GM23338 (cell line): Measurements from ENCODE around the gene MAGOH. TPM values are rescaled to one million over a fixed set of nuclear protein-coding genes. Genes with fewer than 3 reads are reported as not detected.

Experiments used
- ATAC-seq: fragments of 200-7000 bp; cut with Tn5 transposase; 3 replicates; pipeline ENCODE4 v1.9.1; 2020
- DNase-seq: peaks from one replicate; pipeline ENCODE4 v3.0.0-alpha.2; 2015; ENCODE audit warnings: low spot score
- H2AFZ ChIP-seq: fragments of 200-600 bp; sonication (generic); 2 replicates; pipeline ENCODE4 v1.8.0; 2016; ENCODE audit warnings: antibody characterized with exemption, mild to moderate bottlenecking, moderate library complexity
- H3F3A ChIP-seq: fragments of 200-600 bp; sonication (generic); replicated peaks from 2 replicates; pipeline ENCODE4 v1.8.0; 2017; ENCODE audit warnings: antibody characterized with exemption, mixed run types, low read depth
- H3K27ac ChIP-seq: fragments of 200-600 bp; sonication (generic); 2 replicates; pipeline ENCODE4 v1.6.1; 2016; ENCODE audit warnings: low read depth
- H3K27me3 ChIP-seq: fragments of 200-600 bp; sonication (generic); 2 replicates; pipeline ENCODE4 v1.8.0; 2016; ENCODE audit warnings: mild to moderate bottlenecking, mixed run types, moderate library complexity; ENCODE audit not compliant: insufficient read depth
- H3K36me3 ChIP-seq: fragments of 200-600 bp; sonication (generic); 2 replicates; pipeline ENCODE4 v1.8.0; 2016; ENCODE audit warnings: mild to moderate bottlenecking; ENCODE audit not compliant: insufficient read depth
- H3K4me1 ChIP-seq: fragments of 200-600 bp; sonication (generic); 2 replicates; pipeline ENCODE4 v1.8.0; 2016; ENCODE audit warnings: mild to moderate bottlenecking, moderate library complexity; ENCODE audit not compliant: insufficient read depth
- H3K4me2 ChIP-seq: fragments of 200-600 bp; sonication (generic); 2 replicates; pipeline ENCODE4 v1.7.1; 2017; ENCODE audit warnings: mixed run types
- H3K4me3 ChIP-seq: fragments of 200-600 bp; sonication (generic); 2 replicates; pipeline ENCODE4 v1.6.1; 2016; ENCODE audit warnings: mixed run types
- H3K79me2 ChIP-seq: fragments of 200-600 bp; sonication (generic); replicated peaks from 2 replicates; pipeline ENCODE4 v1.8.0; 2017; ENCODE audit warnings: mild to moderate bottlenecking; ENCODE audit not compliant: insufficient read depth
- H3K9me2 ChIP-seq: fragments of 200-600 bp; sonication (generic); 2 replicates; pipeline ENCODE4 v1.8.0; 2017; ENCODE audit not compliant: insufficient read depth
- H4K20me1 ChIP-seq: fragments of 200-600 bp; sonication (generic); replicated peaks from 2 replicates; pipeline ENCODE4 v1.8.0; 2017; ENCODE audit warnings: mild to moderate bottlenecking; ENCODE audit not compliant: insufficient read depth
- H3K27ac Mint-ChIP-seq: 2 replicates; pipeline ENCODE4 v1.8.0; 2020; ENCODE audit warnings: inconsistent platforms, mild to moderate bottlenecking, moderate library complexity, mixed read lengths
- H3K27me3 Mint-ChIP-seq: 3 replicates; pipeline ENCODE4 v1.8.0; 2022; ENCODE audit warnings: low read depth, mild to moderate bottlenecking, moderate library complexity, mixed read lengths, inconsistent platforms; ENCODE audit not compliant: insufficient read depth, poor library complexity
- H3K36me3 Mint-ChIP-seq: 3 replicates; pipeline ENCODE4 v1.8.0; 2021; ENCODE audit warnings: low read depth, mild to moderate bottlenecking, inconsistent platforms, moderate library complexity, mixed read lengths
- H3K4me1 Mint-ChIP-seq: 3 replicates; pipeline ENCODE4 v1.8.0; 2020; ENCODE audit warnings: mild to moderate bottlenecking, inconsistent platforms, mixed read lengths
- H3K4me3 Mint-ChIP-seq: 3 replicates; pipeline ENCODE4 v1.8.0; 2021; ENCODE audit warnings: moderate library complexity, mild to moderate bottlenecking, inconsistent platforms, mixed read lengths
- H3K9me3 Mint-ChIP-seq: 3 replicates; pipeline ENCODE4 v1.8.0; 2020; ENCODE audit warnings: moderate library complexity, mild to moderate bottlenecking, inconsistent platforms, mixed read lengths
- EZH2phosphoT487 ChIP-seq: fragments of 200-600 bp; sonication (generic); IDR thresholded peaks from one replicate; pipeline ENCODE4 v1.8.1; 2018; ENCODE audit warnings: antibody characterized with exemption; ENCODE audit not compliant: unreplicated experiment
- JUNB ChIP-seq: IDR thresholded peaks from one replicate; pipeline ENCODE4 v1.6.1; 2016; ENCODE audit warnings: antibody characterized with exemption; ENCODE audit not compliant: unreplicated experiment
- NANOG ChIP-seq: IDR thresholded peaks from 2 replicates; pipeline ENCODE4 v1.6.1; 2016; ENCODE audit warnings: antibody characterized with exemption, borderline replicate concordance
- STAT1 ChIP-seq: IDR thresholded peaks from one replicate; pipeline ENCODE4 v1.6.1; 2016; ENCODE audit warnings: antibody characterized with exemption; ENCODE audit not compliant: unreplicated experiment
- ZNF114 ChIP-seq: fragments of 250-450 bp; sonication (Bioruptor Pico); IDR thresholded peaks from 2 replicates; pipeline ENCODE4 v1.5.0; 2020; ENCODE audit warnings: mild to moderate bottlenecking, moderate library complexity
- ZNF331 ChIP-seq: fragments of 250-450 bp; sonication (Bioruptor Pico); IDR thresholded peaks from 2 replicates; pipeline ENCODE4 v1.5.0; 2020; ENCODE audit warnings: low read depth, mild to moderate bottlenecking, moderate library complexity
- polyA plus RNA-seq: library from polyadenylated mRNA; unstranded; fragments of >200 nt; fragmentation: Nextera tagmentation; extraction: Ambion mirVana; gene quantifications from 2 replicates; pipeline ENCODE4 v1.2.1, GENCODE V29; 2016
- total RNA-seq: library from RNA; depleted of rRNA; stranded (reverse); fragments of >200 nt; shearing (Covaris generic); gene quantifications from 2 replicates; pipeline ENCODE4 v1.2.3, GENCODE V29; 2014
- TF ChIP-seq, protein P1 (sequence below): fragments of 250-450 bp; sonication (Bioruptor Pico); IDR thresholded peaks from 2 replicates; pipeline ENCODE4 v1.5.0; 2020; ENCODE audit warnings: mild to moderate bottlenecking, moderate library complexity
- TF ChIP-seq, protein P2 (sequence below), 2 experiments: fragments of 200-600 bp in 1 of 2; sonication (generic) in 1 of 2; conservative IDR thresholded peaks; 2 replicates each; pipeline versions ENCODE4 v1.5.1 to v1.6.1; 2016 to 2017; ENCODE audit warnings: antibody characterized with exemption in 2 of 2, low read depth in 2 of 2, mild to moderate bottlenecking in 2 of 2, moderate library complexity in 1 of 2
- TF ChIP-seq, protein P3 (sequence below): IDR thresholded peaks from 2 replicates; pipeline ENCODE4 v1.6.1; 2016; ENCODE audit warnings: antibody characterized with exemption
- TF ChIP-seq, protein P4 (sequence below): IDR thresholded peaks from one replicate; pipeline ENCODE4 v1.6.1; 2018; ENCODE audit warnings: antibody characterized with exemption; ENCODE audit not compliant: unreplicated experiment

The MAGOH gene
- total and polyA plus RNA-seq, 2 experiments from 2014 or later: 79.3 to 185 TPM

DNA sequence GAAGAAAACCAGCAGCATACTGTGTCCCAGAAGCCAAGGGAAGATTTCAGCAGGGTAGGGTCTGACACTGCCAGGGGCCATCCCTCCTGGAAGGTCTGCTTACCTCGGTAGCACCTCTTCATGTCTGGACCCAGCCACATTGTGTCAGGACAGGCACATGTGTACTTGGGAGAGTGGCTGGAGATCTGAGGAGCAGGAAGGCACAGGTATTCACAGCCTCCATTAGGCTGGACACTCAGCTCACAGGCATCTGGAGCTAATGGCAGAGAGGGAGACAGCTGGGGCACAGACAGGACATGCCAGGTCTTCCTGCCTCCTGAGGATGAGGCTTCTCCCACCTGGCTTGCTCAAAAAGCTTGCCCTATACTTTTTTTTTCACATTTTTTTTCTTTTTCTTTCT, 19.9 kb upstream of the MAGOH start (continued):
- TF ChIP-seq, protein P1, sequence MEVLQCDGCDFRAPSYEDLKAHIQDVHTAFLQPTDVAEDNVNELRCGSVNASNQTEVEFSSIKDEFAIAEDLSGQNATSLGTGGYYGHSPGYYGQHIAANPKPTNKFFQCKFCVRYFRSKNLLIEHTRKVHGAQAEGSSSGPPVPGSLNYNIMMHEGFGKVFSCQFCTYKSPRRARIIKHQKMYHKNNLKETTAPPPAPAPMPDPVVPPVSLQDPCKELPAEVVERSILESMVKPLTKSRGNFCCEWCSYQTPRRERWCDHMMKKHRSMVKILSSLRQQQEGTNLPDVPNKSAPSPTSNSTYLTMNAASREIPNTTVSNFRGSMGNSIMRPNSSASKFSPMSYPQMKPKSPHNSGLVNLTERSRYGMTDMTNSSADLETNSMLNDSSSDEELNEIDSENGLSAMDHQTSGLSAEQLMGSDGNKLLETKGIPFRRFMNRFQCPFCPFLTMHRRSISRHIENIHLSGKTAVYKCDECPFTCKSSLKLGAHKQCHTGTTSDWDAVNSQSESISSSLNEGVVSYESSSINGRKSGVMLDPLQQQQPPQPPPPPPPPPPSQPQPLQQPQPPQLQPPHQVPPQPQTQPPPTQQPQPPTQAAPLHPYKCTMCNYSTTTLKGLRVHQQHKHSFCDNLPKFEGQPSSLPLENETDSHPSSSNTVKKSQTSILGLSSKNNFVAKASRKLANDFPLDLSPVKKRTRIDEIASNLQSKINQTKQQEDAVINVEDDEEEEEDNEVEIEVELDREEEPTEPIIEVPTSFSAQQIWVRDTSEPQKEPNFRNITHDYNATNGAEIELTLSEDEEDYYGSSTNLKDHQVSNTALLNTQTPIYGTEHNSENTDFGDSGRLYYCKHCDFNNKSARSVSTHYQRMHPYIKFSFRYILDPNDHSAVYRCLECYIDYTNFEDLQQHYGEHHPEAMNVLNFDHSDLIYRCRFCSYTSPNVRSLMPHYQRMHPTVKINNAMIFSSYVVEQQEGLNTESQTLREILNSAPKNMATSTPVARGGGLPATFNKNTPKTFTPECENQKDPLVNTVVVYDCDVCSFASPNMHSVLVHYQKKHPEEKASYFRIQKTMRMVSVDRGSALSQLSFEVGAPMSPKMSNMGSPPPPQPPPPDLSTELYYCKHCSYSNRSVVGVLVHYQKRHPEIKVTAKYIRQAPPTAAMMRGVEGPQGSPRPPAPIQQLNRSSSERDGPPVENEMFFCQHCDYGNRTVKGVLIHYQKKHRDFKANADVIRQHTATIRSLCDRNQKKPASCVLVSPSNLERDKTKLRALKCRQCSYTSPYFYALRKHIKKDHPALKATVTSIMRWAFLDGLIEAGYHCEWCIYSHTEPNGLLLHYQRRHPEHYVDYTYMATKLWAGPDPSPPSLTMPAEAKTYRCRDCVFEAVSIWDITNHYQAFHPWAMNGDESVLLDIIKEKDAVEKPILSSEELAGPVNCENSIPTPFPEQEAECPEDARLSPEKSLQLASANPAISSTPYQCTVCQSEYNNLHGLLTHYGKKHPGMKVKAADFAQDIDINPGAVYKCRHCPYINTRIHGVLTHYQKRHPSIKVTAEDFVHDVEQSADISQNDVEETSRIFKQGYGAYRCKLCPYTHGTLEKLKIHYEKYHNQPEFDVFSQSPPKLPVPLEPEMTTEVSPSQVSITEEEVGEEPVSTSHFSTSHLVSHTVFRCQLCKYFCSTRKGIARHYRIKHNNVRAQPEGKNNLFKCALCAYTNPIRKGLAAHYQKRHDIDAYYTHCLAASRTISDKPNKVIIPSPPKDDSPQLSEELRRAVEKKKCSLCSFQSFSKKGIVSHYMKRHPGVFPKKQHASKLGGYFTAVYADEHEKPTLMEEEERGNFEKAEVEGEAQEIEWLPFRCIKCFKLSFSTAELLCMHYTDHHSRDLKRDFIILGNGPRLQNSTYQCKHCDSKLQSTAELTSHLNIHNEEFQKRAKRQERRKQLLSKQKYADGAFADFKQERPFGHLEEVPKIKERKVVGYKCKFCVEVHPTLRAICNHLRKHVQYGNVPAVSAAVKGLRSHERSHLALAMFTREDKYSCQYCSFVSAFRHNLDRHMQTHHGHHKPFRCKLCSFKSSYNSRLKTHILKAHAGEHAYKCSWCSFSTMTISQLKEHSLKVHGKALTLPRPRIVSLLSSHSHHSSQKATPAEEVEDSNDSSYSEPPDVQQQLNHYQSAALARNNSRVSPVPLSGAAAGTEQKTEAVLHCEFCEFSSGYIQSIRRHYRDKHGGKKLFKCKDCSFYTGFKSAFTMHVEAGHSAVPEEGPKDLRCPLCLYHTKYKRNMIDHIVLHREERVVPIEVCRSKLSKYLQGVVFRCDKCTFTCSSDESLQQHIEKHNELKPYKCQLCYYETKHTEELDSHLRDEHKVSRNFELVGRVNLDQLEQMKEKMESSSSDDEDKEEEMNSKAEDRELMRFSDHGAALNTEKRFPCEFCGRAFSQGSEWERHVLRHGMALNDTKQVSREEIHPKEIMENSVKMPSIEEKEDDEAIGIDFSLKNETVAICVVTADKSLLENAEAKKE: no peak

DNA sequence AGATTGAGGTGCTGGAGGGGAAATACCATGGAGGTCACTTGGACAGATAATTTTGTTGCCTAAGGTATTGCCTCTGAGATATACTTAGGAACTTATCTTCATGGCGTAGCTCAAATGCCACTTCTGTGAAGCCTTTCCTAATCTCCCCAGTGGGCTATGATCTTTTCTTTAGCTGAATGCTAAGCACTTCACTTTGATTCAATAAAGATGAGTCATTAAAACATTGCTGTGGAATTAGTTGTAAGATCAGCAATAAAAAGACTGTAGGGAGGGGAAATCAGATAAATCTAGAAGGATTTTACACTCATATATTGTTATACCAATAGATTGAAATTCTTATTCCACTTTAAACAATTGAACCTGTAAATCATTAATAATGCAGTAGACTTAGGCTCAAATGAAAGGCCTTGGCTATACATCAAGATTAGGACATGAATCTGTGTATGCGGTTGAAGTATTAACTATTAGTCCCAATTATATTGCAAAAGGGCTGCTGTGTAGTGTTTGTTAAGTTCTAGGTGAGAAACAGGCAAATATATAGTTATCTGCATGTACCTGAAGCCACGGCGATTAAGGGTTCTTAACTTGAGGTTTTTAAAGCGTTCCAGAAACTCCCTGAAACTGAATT, 19.2 kb upstream of the MAGOH start:
- Histone ChIP-seq H3K27me3 (no peaks in the 10 kb centered on the region), H4K20me1 (peaks cover 20% of the 10 kb centered on the region), H3K4me2 (no peak overlapping the region), H3K36me3 (peaks cover 70% of the 10 kb centered on the region), H3F3A (peaks cover 6% of the 10 kb centered on the region), H3K9me2 (no peaks in the 10 kb centered on the region), H2AFZ (no peak overlapping the region), H3K4me3 (no peak overlapping the region), H3K79me2 (no peaks in the 10 kb centered on the region), H3K27ac (no peak overlapping the region), H3K4me1 (no peaks in the 10 kb centered on the region)
- no peaks in the 10 kb centered on the region for H3K9me3 Mint-ChIP-seq
- H3K36me3 Mint-ChIP-seq: peaks cover 95% of the 10 kb centered on the region
- no peak overlapping the region for H3K27ac Mint-ChIP-seq
- H3K27me3 Mint-ChIP-seq: peaks cover 6% of the 10 kb centered on the region
- TF ChIP-seq, protein P2, sequence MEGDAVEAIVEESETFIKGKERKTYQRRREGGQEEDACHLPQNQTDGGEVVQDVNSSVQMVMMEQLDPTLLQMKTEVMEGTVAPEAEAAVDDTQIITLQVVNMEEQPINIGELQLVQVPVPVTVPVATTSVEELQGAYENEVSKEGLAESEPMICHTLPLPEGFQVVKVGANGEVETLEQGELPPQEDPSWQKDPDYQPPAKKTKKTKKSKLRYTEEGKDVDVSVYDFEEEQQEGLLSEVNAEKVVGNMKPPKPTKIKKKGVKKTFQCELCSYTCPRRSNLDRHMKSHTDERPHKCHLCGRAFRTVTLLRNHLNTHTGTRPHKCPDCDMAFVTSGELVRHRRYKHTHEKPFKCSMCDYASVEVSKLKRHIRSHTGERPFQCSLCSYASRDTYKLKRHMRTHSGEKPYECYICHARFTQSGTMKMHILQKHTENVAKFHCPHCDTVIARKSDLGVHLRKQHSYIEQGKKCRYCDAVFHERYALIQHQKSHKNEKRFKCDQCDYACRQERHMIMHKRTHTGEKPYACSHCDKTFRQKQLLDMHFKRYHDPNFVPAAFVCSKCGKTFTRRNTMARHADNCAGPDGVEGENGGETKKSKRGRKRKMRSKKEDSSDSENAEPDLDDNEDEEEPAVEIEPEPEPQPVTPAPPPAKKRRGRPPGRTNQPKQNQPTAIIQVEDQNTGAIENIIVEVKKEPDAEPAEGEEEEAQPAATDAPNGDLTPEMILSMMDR (conservative IDR thresholded peaks at IDR 0.05; ENCODE audit: low read depth in 2 of 2): no peak
- TF ChIP-seq STAT1 (no peak), ZNF114 (CRISPR knock-in tag) (no peak), NANOG (no peak), ZNF331 (CRISPR knock-in tag) (no peak), JUNB (no peak), EZH2phosphoT487 (no peak)
- TF ChIP-seq, protein P3, sequence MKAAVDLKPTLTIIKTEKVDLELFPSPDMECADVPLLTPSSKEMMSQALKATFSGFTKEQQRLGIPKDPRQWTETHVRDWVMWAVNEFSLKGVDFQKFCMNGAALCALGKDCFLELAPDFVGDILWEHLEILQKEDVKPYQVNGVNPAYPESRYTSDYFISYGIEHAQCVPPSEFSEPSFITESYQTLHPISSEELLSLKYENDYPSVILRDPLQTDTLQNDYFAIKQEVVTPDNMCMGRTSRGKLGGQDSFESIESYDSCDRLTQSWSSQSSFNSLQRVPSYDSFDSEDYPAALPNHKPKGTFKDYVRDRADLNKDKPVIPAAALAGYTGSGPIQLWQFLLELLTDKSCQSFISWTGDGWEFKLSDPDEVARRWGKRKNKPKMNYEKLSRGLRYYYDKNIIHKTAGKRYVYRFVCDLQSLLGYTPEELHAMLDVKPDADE: no peak
- TF ChIP-seq, protein P4, sequence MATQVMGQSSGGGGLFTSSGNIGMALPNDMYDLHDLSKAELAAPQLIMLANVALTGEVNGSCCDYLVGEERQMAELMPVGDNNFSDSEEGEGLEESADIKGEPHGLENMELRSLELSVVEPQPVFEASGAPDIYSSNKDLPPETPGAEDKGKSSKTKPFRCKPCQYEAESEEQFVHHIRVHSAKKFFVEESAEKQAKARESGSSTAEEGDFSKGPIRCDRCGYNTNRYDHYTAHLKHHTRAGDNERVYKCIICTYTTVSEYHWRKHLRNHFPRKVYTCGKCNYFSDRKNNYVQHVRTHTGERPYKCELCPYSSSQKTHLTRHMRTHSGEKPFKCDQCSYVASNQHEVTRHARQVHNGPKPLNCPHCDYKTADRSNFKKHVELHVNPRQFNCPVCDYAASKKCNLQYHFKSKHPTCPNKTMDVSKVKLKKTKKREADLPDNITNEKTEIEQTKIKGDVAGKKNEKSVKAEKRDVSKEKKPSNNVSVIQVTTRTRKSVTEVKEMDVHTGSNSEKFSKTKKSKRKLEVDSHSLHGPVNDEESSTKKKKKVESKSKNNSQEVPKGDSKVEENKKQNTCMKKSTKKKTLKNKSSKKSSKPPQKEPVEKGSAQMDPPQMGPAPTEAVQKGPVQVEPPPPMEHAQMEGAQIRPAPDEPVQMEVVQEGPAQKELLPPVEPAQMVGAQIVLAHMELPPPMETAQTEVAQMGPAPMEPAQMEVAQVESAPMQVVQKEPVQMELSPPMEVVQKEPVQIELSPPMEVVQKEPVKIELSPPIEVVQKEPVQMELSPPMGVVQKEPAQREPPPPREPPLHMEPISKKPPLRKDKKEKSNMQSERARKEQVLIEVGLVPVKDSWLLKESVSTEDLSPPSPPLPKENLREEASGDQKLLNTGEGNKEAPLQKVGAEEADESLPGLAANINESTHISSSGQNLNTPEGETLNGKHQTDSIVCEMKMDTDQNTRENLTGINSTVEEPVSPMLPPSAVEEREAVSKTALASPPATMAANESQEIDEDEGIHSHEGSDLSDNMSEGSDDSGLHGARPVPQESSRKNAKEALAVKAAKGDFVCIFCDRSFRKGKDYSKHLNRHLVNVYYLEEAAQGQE: no peak
- DNase-seq (no peak), ATAC-seq (no peak)
- H3K4me1 Mint-ChIP-seq: no peaks in the 10 kb centered on the region
- H3K4me3 Mint-ChIP-seq: no peak overlapping the region
